HG03565 (cell line): ENCODE measurements around the gene PPP1R26.
"Not testable (repeated sequence)": the region's sequence is repeated elsewhere in the genome, so short reads cannot be mapped to it uniquely, and the experiment has no call there.

ENCODE experiments used
- ATAC-seq: cut with Tn5 transposase; IDR thresholded peaks from one replicate; pipeline ENCODE4 v1.9.1; 2021; ENCODE audit warnings: mild to moderate bottlenecking, moderate library complexity; ENCODE audit not compliant: unreplicated experiment

Gene PPP1R26, protein sequence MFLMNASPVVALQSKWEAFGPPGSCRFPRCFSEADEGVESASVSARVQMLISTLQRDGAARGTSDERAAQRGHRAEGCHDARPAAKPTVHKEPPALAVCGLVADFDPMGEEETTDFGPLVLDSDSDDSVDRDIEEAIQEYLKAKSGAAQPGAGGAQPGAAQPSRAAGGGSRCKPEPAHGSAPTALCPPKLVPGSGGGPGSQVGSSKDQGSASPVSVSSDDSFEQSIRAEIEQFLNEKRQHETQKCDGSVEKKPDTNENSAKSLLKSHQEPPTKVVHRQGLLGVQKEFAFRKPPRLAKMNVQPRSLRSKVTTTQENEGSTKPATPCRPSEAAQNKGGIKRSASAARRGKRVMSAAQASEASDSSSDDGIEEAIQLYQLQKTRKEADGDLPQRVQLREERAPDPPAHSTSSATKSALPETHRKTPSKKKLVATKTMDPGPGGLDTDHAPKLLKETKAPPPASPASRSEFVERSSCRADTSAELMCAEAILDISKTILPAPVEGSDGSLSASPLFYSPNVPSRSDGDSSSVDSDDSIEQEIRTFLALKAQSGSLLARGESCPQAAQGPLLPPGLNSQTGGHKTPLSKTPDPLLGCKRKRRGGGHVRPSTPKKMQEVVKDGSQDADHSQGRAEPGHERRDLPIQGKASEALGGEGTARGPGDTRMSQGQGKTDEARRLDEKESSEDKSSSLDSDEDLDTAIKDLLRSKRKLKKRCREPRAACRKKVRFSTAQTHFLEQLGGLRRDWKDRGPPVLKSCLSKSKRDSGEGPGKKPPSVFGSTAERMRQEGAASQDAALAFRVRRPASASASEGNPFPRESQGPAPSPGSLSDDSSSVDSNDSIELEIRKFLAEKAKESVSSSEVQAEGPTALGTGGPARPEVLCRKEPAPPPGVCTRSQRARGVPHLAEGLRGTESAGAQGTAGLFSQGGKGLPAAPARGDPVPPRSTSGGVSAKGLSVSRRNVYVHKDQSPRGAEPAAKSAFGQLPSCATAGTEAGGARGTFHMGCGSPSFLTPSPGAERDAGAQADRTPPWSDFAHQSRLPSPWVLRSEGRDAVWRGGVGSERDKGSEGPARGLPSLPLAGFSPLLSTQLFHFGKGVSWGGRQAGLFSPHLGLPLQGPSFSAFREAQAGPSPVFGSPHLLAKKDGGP (N-terminal part only)

DNA sequence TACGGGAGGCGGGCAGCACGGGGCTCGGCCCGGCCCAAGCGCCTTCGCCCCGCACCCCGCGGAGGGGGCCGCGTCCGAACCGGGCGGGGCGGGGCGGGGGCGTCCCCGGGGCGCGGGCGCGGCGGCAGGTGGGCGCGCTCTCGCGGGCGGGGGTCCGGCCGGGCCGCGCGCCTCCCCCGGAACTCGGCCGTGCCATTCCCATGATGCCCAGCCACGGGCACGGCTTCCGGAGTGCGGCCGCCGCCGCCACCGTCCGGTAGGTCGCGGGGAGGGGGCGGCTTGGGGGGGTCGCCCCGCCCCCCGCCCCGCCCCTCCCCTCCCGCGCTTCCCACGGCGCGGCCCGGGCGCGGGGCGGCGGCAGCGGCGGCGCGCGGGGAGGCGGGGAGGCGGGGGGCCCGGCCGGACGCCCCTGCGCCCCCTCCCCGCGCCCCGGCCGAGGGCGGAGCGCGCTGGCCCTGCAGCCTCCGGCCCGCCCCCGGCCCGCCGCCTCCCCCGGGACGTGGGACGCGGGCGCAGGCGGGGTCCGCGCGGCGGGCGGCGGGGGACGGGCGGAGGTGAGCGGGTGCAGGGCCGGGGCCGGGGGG lies at the start of gene PPP1R26:
PPP1R26 (plus strand) TSS at position 314 of the 584 bp plus-strand sequence. CDS start 4,729 bp downstream, outside the sequence.
- ATAC-seq: no peak

DNA sequence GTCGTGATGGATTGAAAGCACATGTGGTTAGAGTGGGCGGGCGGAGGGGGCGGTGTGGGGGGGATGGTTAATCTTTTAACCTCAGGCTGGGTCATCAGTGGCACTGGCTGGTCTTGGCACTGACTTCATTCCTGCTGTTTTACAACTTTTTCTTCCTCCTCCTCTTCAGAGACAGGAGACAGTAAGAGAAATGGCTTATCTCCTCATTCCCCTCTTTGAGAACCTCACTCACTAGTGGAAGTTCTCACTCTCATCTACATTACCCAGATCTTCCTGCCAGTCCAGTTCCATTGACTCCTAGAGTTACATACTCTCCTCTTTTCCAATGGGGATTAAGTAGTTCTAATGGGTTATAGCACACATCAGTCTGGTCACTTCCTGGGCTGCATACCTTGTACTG lies 42.3 kb upstream of the PPP1R26 start:
- no peak for ATAC-seq

DNA sequence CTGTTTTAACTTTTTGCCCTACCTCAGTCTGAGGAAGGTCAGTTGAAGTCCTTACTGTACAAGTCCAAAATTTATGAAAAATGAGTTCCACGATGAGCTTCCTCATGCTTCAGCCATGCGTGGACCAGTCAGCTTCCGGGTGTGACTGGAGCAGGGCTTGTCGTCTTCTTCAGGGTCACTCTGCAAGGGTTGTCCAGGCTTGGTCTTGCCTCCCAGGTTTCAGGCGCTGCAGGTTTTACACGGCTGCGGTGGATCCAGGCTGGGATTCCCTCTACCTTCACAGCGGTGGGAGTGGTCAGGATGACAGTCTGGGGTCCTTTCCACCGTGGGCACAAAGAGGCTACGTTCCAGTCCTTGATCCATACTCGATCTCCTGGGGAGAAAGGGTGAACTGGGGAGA lies 41.9 kb upstream of the PPP1R26 start:
- ATAC-seq: not testable (repeated sequence)

DNA sequence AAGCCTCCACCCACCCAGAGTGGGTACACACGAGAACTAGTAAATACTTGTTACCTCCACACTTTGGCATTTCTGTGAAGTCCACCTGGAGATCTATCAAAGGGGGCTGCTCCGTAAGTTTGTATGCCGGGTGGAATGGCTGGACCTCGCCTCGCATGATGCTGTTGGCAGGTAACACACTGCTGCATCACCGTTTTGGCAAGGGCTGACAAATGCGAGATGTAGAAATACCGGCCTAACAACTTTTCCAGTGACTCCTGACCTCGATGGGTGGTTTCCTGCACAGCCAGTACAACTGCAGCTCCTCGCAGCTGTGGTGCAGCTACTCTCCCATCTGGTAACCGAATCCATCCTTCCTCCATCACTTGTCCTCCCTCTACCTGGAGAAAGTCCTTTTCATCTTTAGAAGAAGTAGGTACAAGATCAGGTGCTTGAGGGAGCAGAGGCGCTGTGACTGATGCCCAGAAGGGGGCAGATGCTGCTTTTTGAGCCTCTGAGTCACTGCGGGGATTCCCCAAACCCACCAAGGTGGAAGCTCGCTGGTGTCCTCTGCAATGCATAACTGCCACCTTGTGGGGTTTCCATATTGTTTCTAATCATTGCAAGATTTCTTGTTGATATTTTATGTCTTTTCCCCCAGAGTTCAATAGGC lies 40.9 kb upstream of the PPP1R26 start:
- ATAC-seq: not testable (repeated sequence)

DNA sequence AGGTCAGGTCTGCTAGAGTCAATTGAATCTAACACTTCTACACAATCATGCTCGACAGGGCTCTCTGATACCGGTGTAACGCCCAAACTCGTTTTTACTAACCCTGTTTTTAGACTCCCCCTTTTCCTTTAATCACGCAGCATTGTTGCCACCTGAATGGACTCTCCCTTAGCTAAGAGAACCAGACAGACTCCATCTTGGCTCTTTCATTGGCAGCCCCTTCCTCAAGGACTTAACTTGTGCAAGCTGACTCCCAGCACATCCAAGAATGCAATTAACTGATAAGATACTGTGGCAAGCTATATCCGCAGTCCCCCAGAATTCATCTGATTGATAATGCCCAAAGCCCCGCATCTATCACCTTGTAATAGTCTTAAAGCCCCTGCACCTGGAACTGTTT lies 40.1 kb upstream of the PPP1R26 start:
- ATAC-seq: not testable (repeated sequence)

DNA sequence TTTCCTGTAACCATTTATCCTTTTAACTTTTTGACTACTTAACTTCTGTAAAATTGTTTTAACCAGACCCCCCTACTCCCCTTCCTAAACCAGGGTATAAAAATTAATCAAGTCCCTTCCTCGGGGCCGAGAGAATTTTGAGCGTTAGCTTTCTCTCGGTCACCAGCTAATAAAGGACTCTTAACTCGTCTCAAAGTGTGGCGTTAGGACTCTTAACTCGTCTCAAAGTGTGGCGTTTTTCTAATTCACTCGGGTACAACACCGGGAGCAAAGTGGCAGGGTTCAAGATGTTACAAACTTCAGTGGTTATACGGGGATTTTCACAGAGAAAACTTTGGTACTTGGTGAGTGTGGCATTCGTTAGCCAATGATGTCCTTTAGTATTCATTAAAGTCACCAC lies 39.7 kb upstream of the PPP1R26 start:
- ATAC-seq: no peak

DNA sequence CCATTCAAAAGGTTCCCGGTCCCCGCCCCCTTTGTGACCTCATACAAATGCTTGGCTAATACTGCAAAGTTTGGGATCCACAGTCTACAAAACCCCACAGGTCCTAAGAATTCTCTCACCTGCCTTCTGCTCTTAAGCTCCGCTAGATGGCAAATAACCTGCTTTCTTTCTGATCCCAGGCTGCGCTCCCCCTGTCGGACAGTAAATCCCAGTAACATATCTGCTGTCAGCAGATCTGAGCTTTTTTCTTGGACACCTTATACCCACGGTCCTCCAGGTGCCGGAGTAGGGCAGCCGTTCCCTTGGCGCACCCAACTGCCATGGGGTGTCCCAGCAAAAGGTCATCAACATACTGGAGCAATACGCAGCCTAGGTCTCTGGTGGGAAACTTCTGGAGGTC lies 39.0 kb upstream of the PPP1R26 start:
- no peak for ATAC-seq

DNA sequence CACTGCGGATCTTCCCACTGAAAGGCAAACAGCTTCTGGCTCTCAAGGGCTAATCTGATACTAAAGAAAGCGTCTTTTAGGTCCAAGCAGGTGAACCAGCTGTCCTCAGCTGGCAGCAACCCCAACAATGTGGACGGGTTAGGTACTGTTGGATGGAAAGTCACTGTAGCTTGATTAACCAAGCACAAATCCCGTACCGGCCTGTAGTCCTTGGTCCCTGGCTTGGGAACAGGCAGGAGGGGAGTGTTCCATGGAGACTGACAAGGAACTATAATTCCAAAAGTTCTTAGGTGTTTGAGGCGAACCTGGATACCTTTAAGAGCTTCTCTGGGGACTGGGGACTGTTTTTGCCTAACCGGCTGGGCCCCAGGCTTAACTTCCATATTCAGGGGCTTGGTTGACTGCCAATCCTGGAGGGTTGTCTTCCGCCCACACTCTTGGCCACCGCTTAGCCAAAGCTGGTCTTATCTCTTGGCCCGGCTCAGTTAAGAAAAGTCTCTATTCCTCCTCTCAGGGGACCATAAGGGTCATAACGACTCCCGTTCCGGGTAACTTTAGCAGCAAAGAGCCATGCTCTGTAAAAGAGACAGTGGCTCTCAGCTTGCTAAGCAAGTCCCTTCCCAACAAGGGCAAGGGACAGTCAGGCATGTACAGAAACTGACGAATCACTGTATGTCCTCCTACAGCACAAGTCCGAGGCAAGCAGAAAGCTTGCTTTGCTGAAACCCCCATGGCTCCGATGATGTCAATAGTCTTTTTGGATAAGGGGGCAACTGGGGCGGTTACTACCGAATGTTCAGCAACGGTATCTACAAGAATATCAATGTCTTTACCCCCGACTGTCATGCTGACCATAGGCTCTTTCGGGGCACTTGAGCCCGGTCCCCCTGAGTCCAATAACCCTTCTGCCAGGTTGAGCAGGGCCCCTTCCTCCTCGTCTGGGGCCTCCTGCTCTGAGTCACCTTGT lies 38.2 kb upstream of the PPP1R26 start:
- ATAC-seq: not testable (repeated sequence)

DNA sequence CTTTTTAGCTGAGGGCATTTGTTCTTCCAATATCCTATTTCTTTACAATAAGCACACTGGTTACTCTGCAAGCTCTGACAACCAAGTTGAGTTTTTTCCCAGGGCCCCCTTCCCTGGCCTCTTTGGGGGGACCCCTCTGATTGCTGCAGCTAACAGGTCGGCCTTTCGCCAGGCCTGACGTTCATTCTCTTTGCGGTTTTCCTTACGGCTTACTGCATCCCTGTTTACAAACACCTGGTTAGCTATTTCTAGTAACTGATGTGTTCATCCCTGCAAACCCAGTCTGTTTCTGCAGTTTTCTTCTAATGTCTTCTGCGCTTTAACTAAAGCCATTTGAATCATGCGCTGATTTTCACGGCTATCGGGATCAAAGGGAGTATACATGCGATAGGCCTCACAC lies 37.5 kb upstream of the PPP1R26 start:
- no peak for ATAC-seq

DNA sequence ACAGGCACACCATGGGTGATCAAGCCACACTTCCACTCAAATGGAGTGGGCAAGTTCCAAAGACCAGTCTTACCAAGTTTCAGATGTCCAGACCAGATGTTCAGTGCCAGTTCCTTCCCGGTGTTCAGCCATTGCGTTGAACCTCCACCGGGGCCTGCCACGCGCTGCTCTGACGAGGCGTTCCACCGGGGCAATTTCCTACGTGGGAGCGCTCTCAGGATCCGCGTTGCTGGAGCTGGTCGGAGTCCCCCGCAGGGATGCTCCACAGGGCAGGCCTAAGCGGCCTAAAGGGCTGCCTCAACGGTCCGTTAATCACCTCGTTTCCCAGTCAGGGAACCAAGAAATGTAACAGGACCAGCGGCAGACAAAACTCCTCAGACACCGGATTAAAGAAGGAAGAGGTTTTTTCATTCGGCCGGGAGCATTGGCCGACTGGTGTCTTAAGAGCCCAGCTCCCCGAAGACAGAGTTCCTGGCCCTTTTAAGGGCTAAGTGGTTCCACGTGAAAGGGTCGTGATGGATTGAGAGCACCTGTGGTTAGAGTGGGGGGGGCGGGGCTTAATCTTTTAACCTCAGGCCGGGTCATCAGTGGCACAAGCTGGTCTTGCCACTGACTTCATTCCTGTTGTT lies 35.7 kb upstream of the PPP1R26 start:
- ATAC-seq: no peak

DNA sequence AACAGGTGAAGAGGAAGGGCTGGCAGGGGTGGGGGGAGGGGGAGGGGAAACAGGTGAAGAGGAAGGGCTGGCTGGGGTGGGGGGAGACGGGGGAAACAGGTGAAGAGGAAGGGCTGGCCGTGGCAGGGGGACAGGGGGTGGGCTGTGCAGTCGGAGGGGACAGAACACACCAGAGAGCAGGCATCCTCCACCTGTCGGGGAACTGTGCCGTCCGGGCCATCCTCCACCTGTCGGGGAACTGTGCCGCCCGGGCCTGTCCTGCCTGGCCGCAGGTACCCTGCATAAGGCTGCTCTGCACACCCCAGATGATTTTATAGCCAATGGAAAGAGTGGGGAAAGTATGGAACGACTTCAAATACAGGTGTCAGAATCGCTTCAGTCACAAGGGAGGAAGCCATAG lies 32.5 kb upstream of the PPP1R26 start:
- ATAC-seq: no peak

DNA sequence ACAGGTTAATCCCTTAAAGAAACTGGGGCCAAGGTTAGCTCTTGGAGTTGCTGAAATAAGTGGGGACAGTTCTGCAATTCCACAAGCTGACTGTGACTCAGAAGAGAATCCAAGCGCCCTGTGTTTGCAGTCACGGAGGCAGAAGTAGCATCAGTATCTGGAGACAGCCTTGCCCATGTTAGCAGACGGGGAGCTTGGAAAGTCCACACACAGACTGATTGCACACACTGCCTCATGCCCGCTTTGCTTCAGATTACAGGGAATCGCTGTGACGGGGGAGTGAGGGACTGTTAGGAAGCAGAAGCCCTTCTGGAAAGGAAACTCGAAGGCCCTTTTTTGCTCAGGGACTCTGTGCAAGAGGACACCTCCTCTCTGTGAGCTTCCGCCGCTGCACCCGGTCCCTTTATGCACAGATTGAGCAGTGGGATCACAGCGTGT lies 30.9 kb upstream of the PPP1R26 start:
- no peak for ATAC-seq

DNA sequence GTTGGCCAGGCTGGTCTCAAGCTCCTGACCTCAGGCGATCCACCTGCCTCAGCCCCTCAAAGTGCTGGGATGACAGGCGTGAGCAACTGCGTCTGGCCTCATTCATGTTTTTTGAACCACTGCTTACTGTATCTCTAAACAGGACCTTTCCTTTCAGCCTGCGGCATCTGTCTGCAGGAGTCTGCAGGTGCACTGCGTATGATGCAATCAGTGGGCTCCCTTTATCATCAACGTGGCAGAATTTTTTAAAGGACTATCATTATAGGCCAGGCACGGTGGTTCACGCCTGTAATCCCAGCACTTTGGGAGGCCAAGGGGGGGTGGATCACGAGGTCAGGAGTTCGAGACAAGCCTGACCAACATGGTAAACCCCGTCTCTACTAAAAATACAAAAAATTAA lies 30.1 kb upstream of the PPP1R26 start:
- not testable (repeated sequence) for ATAC-seq

DNA sequence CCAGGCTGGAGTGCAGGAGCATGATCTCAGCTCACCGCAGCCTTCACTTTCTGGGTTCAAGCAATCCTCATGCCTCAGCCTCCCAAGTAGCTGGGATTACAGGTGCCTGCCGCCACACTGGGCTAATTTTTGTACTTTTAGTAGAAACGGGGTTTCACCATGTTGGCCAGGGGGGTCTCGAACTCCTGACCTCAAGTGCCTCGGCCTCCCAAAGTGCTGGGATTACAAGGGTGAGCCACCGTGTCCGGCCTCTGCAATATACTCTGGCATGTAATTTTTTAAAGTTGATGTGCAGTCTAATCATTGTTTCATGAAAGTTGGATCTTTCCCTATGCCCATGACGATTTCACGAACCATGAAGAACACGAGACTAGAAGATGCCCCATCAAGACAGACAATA lies 28.6 kb upstream of the PPP1R26 start:
- no peak for ATAC-seq

DNA sequence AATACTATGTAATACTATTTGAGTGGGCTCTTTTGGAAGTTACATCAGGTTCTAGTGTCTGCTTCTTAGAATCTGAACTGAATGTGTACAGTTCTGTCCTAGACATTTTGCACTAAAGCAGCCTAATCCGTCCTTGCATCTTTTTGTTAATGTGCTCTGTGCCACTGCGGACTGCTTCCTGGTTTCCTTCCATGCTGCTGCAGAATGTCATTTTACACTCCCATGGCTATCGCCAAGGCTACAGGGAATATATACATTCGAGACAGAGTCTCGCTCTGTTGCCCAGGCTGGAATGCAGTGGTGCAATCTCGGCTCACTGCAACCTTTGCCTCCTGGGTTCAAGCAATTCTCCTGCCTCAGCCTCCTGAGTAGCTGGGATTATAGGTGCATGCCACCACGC lies 27.7 kb upstream of the PPP1R26 start:
- not testable (repeated sequence) for ATAC-seq

DNA sequence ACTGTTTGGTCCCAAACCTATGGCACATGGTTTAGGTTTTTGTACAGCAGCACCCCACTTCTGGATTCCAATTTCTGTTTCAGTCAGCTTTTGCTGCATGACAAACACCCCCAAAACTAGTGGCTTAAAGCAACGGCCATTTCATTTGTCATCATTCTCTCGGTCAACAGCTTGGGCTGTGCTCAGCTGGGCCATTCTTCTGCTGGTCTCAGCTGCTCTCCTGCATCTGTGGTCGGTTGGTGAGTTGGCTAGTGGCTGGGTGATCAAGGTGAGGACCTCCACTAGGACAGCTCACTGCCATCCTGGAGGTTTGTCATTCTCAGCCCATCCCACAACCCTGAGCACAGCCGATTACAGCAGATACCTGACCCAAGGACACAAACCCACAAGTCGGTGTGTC lies 24.8 kb upstream of the PPP1R26 start:
- no peak for ATAC-seq

DNA sequence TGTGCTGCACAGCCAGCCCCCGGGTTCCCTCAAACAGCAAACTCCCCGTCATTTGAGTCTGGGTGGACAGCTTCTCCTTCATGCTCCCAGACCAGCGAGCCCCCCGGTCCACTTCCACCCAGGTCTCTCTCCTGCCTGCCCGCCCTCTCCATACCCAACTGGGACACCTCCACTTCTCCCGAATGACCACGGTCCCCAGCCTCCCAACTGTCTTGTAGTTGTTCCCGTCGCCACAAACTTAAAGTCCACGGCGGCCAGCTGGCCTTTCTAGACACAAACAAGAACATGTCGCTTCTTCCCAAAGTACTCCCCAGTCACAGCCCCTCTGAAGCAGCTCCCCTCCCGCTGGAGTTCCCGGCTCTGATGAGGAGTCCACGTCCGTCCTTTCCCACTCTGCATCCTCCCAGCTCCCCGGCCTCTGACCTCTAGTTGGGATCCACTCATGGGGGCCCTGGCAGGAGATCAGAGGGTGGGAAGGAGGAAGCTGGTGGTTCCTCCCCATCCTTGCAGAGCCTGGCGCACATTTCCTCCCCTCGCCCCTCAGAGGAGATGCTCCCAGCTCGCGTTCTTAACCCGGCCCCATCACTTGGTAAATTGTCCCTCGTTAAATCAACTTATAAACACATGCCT lies 24.1 kb upstream of the PPP1R26 start:
- no peak for ATAC-seq

DNA sequence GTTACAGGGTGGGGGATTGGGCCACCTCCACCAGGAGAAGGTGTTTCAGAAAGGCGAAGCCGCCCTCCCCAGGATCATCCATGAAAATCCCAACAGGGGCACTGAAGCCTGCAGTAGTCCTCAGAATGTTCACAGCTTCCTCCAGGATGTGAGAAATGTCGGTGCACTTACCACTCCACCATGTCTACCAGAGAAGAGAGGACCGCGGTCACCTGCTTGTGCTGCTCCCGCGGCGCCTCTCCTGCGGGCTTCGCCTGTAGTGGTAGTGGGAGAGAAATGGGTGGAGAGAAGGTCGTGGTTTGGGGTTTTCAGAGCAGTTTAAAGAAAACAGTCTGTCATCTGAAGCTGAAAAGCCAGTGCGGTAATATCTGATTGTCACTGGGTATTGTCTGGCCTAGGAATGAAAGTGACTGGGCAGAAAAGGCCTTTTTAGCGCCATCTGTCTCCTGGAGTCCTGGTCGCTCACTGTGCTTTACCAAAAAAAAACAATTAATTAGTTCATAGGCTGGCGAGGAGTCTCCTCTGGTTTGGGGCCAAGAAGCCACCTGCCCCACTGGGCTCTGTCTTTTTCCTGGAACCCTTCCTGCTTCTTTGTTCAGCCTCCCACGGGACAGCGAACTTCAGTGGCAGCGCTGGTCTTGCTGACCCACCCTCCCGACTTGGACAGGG lies 23.0 kb upstream of the PPP1R26 start:
- ATAC-seq: no peak
